HEK293T (cell line): ENCODE data around the gene PPFIBP1.
A peak's percentile ranks its signal among the peaks of the same experiment; 100 is the strongest.

ENCODE experiments used
- CTCF ChIA-PET: fragments of 350-600 bp; formaldehyde crosslinking; extraction: SDS; loops from one replicate; lab custom pipeline; 2021; ENCODE audit warnings: antibody characterized with exemption, inconsistent platforms; lab: Yijun Ruan, JAX
- POLR2A ChIA-PET: fragments of 350-600 bp; formaldehyde crosslinking; extraction: SDS; loops from one replicate; lab custom pipeline; 2020; ENCODE audit warnings: antibody characterized with exemption, inconsistent platforms; lab: Yijun Ruan, JAX
- DNase-seq: peaks from one replicate; pipeline ENCODE4 v3.0.0; 2012; ENCODE audit warnings: mixed read lengths; ENCODE audit errors: extremely low spot score
- ARNT ChIP-seq: fragments of 450-650 bp; IDR thresholded peaks from 2 replicates; pipeline ENCODE4 v1.6.1; 2017; ENCODE audit warnings: mild to moderate bottlenecking
- BHLHE40 ChIP-seq: fragments of 450-650 bp; IDR thresholded peaks from 2 replicates; pipeline ENCODE4 v1.6.1; 2016; ENCODE audit warnings: mild to moderate bottlenecking, moderate library complexity, borderline replicate concordance
- CTBP1 ChIP-seq: fragments of 450-650 bp; IDR thresholded peaks from 2 replicates; pipeline ENCODE4 v1.6.1; 2016; ENCODE audit warnings: borderline replicate concordance
- ELF4 ChIP-seq: fragments of 450-650 bp; IDR thresholded peaks from 2 replicates; pipeline ENCODE4 v1.6.1; 2017; ENCODE audit warnings: antibody characterized with exemption
- FOXA1 ChIP-seq: fragments of 450-650 bp; IDR thresholded peaks from 2 replicates; pipeline ENCODE4 v1.6.1; 2016; ENCODE audit warnings: mild to moderate bottlenecking
- FOXK2 ChIP-seq: fragments of 450-650 bp; IDR thresholded peaks from 2 replicates; pipeline ENCODE4 v1.6.1; 2016; ENCODE audit warnings: mild to moderate bottlenecking
- FOXM1 ChIP-seq: fragments of 450-650 bp; IDR thresholded peaks from 2 replicates; pipeline ENCODE4 v1.6.1; 2017; ENCODE audit warnings: mild to moderate bottlenecking, borderline replicate concordance
- HDGF ChIP-seq: fragments of 450-650 bp; IDR thresholded peaks from 2 replicates; pipeline ENCODE4 v1.6.1; 2017; ENCODE audit warnings: antibody characterized with exemption, borderline replicate concordance
- L3MBTL2 ChIP-seq: fragments of 450-650 bp; conservative IDR thresholded peaks from 2 replicates; pipeline ENCODE4 v1.6.1; 2016; ENCODE audit warnings: mild to moderate bottlenecking
- LEF1 ChIP-seq: fragments of 450-650 bp; IDR thresholded peaks from 2 replicates; pipeline ENCODE4 v1.6.1; 2017; ENCODE audit warnings: mild to moderate bottlenecking, borderline replicate concordance
- NFRKB ChIP-seq: fragments of 450-650 bp; IDR thresholded peaks from 2 replicates; pipeline ENCODE4 v1.6.1; 2016; ENCODE audit warnings: mild to moderate bottlenecking, moderate library complexity
- SP1 ChIP-seq: fragments of 450-650 bp; IDR thresholded peaks from 2 replicates; pipeline ENCODE4 v1.6.1; 2017
- SUZ12 ChIP-seq: fragments of 450-650 bp; IDR thresholded peaks from 2 replicates; pipeline ENCODE4 v1.6.1; 2016; ENCODE audit warnings: mild to moderate bottlenecking
- TARDBP ChIP-seq: fragments of 450-650 bp; IDR thresholded peaks from 2 replicates; pipeline ENCODE4 v1.6.1; 2016
- ZNF384 ChIP-seq: fragments of 450-650 bp; IDR thresholded peaks from 2 replicates; pipeline ENCODE4 v1.6.1; 2016
- TF ChIP-seq, protein P1 (sequence below): fragments of 450-650 bp; IDR thresholded peaks from 2 replicates; pipeline ENCODE4 v1.6.1; 2016

Gene PPFIBP1

DNA sequence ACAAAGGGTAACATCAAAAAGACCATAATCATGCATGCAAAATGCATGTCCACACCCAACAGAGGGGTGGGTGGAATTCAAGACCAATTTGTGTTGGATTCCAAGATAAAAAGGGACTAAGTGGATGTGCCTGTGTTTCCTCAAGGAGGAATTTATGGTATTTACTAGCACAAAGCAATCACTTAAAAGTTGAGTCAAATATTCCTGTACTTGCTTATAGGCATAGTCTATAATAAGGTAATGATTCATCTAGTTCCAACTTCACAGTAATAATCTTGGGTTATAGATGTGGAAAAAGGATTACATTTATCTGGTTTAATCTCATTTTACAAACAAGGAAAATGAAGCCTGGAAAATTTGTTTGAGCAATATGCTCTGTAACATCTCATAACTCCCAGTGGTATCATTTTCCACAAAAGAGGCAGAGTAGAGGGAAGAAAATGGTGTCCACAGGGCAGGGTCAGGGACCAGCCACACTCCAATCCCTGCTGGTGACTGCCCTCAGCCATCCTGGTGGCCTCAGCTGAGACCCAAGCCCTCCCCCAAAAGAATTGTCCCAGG is 91.4 kb downstream of the PPFIBP1 start:
- CTCF ChIA-PET, result no interaction called here
- TF ChIP-seq CTBP1 (no peak), HDGF (no peak), ELF4 (no peak), ZNF384 (no peak), ARNT (no peak)
- TF ChIP-seq, protein P1, sequence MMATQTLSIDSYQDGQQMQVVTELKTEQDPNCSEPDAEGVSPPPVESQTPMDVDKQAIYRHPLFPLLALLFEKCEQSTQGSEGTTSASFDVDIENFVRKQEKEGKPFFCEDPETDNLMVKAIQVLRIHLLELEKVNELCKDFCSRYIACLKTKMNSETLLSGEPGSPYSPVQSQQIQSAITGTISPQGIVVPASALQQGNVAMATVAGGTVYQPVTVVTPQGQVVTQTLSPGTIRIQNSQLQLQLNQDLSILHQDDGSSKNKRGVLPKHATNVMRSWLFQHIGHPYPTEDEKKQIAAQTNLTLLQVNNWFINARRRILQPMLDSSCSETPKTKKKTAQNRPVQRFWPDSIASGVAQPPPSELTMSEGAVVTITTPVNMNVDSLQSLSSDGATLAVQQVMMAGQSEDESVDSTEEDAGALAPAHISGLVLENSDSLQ, result no peak
- POLR2A ChIA-PET, result no interaction called here
- DNase-seq, result no peak

DNA sequence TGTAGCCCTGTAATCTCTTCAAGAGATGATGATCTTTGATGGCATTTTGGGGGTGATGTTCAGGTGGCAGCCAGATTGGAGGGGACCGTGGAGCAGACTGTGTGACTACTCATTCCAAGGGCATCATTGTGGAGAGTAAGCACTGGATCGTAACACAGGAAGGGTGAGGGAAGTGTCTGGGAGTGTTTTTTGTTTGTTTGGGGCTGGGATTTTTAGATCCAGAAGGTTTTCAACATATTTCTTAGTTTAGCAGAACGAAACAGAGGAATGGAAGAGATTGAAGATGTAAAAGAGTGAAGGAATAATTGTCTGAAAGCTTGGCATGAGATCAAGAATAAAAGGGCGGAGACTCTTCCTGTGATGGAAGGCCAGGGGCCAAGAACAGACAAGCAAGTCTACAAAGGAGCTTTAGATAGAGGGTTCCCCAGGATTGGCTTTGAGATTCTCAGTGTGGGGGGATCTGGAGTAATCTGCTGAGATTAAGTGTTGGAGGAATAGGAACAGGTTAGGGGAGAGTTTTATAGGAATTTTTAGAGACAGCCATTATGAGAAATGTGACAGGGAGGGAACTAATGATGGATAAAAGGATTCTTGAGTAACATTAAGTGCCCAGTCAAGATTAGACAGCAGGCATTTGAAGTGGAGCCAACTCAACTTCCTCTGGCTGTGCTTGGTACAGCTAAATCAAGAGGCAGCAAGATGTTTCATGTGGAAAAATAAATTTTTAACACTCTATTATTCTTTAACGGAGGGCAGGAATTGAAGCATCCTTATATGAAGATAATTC is 92.5 kb downstream of the PPFIBP1 start:
- no peak for DNase-seq
- POLR2A ChIA-PET, result no interaction called here
- CTCF ChIA-PET, result no interaction called here
- no peak for TF ChIP-seq ARNT
- no peak for TF ChIP-seq NFRKB
- TF ChIP-seq SUZ12, result no peak
- TF ChIP-seq FOXM1, result no peak
- TF ChIP-seq L3MBTL2, result no peak
- no peak for TF ChIP-seq BHLHE40
- no peak for TF ChIP-seq HDGF
- no peak for TF ChIP-seq FOXA1
- TF ChIP-seq, protein P1, result no peak
- no peak for TF ChIP-seq LEF1
- no peak for TF ChIP-seq SP1
- TF ChIP-seq CTBP1, result no peak
- TF ChIP-seq TARDBP, result no peak

DNA sequence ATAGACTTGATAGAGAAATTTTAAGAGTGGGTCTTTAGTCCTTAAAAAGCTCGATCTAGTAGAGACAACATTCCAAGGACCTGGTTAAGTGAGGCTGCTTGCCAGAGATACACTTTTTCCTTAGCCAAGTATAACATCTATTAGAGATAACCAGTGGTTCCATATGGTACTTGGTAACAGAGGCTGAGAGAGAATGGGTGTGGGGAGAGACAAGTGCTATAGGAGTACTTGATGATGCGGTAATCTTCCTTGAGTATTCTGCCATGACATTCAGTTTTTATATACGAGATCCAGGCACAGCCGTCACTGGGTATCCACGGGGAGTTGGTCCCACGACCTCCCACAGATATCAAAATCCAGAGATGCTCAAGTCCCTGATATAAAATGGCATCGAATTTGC is 94.8 kb downstream of the PPFIBP1 start:
- CTCF ChIA-PET, result no interaction called here
- TF ChIP-seq, protein P1, result no peak
- no peak for TF ChIP-seq FOXA1
- POLR2A ChIA-PET, result no interaction called here
- no peak for DNase-seq

DNA sequence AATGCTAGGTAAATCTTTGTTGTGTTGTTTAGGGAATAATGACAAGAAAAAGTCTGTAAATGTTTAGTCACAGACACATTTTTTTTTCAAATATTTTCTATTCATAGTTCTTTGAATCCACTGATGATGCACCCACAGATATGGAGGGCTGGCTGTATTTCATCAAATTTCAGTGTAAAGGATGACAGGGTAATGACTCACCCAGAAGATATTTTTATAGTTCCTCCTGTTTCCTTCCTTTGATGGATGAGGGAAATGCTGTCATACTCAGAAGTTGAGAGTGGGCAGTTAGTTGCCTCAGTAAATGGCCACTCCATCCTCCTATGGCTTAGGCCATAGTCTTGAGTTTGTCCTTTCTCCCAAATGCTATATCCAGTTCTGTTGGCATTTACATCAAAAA is 95.3 kb downstream of the PPFIBP1 start:
- ChIA-PET CTCF (interaction anchor here (0.7 kb wide), 1 partner anchor 15 kb away, joined by 3 read pairs; no protein-coding TSS in a partner anchor), POLR2A (no interaction called here)
- no peak for DNase-seq
- no peak for TF ChIP-seq FOXA1
- TF ChIP-seq, protein P1, result peak; percentile 54

DNA sequence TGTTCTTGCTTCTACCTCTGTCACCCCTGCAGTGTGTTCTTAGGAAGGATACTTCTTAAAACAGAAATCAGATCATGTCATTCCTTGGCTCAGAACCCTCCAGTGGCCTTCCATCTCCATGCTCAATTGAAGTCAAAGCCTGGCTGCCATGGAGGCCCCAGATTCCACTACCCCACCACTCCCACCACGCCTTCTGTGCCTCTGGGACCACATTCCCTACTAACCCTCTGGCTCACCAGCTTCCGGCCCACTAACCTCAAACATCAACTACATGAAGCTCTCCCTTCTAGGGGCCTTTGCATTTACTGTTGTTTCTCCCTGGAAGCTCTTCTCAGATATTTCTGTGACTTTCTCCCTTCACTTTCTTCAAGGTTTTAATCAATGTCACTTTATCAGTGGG is 96.1 kb downstream of the PPFIBP1 start:
- CTCF ChIA-PET, result interaction anchor here (0.7 kb wide), 1 partner anchor 14 kb away, joined by 3 read pairs; no protein-coding TSS in a partner anchor
- POLR2A ChIA-PET, result no interaction called here
- TF ChIP-seq, protein P1, result no peak
- TF ChIP-seq ELF4, result no peak
- TF ChIP-seq TARDBP, result no peak
- no peak for TF ChIP-seq L3MBTL2
- no peak for TF ChIP-seq FOXK2
- no peak for TF ChIP-seq ARNT
- no peak for TF ChIP-seq ZNF384
- TF ChIP-seq HDGF, result no peak
- no peak for TF ChIP-seq BHLHE40
- no peak for TF ChIP-seq CTBP1
- TF ChIP-seq SP1, result no peak
- no peak for TF ChIP-seq SUZ12
- DNase-seq, result no peak

DNA sequence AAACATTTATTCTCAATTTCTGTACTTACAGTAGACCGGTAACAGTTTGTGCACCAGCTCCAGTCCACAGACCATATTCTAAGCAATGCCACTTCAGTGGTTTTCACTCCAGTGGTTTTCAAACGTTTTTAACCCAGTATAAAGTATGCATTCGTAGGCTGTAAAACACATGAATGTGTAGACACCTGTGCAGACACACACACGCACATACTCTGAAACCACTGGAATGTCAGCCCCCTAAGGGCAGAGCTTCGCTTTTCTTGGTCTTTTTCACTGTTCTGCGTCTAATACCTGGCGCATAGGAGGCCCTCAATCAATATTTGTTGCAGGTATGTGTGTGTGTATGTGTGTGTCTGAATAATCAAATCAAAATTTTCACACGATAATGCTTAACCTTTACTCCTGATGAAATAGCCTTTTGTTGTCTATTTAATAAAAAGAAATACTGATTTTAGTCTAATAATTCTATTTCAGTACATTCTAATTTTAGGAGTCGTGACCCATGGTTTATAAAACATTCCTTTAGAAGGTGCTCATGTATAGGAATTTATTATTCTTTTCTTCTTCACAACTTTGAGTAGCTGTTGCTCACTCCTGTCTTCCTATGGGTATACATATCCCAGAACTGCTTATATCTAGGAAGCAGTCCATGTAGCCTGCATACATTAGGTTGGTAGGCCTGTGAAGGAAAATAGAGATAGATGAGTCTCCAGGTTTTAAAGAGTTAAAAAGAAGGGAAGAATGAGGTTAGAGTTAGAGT is 98.6 kb downstream of the PPFIBP1 start:
- ChIA-PET POLR2A (no interaction called here), CTCF (no interaction called here)
- DNase-seq, result no peak
- TF ChIP-seq FOXA1, result no peak
- TF ChIP-seq FOXK2, result no peak
- no peak for TF ChIP-seq BHLHE40
- no peak for TF ChIP-seq SUZ12
- TF ChIP-seq CTBP1, result no peak
- TF ChIP-seq FOXM1, result no peak
- TF ChIP-seq ARNT, result no peak
- no peak for TF ChIP-seq ZNF384
